Measurements from ENCODE around the gene TDRD10.

DNA sequence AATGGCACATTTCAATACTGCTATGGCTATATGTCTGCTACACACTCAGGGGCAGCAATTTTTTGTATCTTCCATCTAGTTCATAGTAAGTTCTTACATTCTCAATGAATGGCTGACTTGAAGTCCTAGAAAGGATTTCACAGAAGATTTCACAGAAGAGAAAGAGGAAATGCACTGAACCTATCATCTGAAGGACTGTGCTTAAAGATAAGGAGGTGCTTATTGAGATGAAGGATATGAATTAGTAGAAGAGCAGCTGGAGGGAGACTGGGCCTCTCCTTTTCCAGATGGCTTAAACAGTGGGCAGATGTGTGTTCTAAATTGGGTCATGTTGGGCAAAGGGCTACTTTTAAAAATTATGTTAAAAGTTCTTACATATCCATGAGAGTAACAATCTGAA, 91.4 kb downstream of the TDRD10 start:
- TF ChIP-seq, protein P1, sequence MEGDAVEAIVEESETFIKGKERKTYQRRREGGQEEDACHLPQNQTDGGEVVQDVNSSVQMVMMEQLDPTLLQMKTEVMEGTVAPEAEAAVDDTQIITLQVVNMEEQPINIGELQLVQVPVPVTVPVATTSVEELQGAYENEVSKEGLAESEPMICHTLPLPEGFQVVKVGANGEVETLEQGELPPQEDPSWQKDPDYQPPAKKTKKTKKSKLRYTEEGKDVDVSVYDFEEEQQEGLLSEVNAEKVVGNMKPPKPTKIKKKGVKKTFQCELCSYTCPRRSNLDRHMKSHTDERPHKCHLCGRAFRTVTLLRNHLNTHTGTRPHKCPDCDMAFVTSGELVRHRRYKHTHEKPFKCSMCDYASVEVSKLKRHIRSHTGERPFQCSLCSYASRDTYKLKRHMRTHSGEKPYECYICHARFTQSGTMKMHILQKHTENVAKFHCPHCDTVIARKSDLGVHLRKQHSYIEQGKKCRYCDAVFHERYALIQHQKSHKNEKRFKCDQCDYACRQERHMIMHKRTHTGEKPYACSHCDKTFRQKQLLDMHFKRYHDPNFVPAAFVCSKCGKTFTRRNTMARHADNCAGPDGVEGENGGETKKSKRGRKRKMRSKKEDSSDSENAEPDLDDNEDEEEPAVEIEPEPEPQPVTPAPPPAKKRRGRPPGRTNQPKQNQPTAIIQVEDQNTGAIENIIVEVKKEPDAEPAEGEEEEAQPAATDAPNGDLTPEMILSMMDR (IDR thresholded peaks at IDR 0.05): no peak
- TF ChIP-seq POLR2A (IDR thresholded peaks at IDR 0.05): no peak
- TF ChIP-seq POLR2AphosphoS5 (IDR thresholded peaks at IDR 0.05): no peak
